HEK293 (cell line): ENCODE data around the gene COPRS.
A peak's percentile ranks its signal among the peaks of the same experiment; 100 is the strongest.

ENCODE experiments used
- CTCF ChIA-PET: fragments of 350-600 bp; formaldehyde crosslinking; extraction: SDS; loops from one replicate; lab custom pipeline; 2021; ENCODE audit warnings: antibody characterized with exemption; lab: Yijun Ruan, JAX
- POLR2A ChIA-PET: fragments of 300-600 bp; formaldehyde crosslinking; extraction: SDS; loops from one replicate; lab custom pipeline; 2020; ENCODE audit warnings: antibody characterized with exemption, inconsistent platforms; lab: Yijun Ruan, JAX
- H3K27ac ChIP-seq: fragments of 200-500 bp; sonication (Bioruptor generic); 2 replicates; pipeline ENCODE4 v1.5.1; 2014; ENCODE audit warnings: low read depth, low read length, control low read depth, inconsistent platforms; ENCODE audit errors: extremely low read depth
- H3K36me3 ChIP-seq, 2 experiments: fragments of 200-500 bp in 1 of 2; sonication (Bioruptor generic) in 1 of 2; 1 replicate in 1 of 2; 2 replicates in 1 of 2; pipeline ENCODE4 v1.5.1; 2014 to 2017; ENCODE audit warnings: inconsistent platforms in 2 of 2, low read length in 2 of 2; ENCODE audit not compliant: control insufficient read depth in 2 of 2, insufficient read depth in 1 of 2
- H3K4me1 ChIP-seq: fragments of 200-500 bp; sonication (Bioruptor generic); 2 replicates; pipeline ENCODE4 v1.5.1; 2014; ENCODE audit warnings: mild to moderate bottlenecking, low read length, inconsistent platforms; ENCODE audit not compliant: control insufficient read depth, insufficient read depth
- H3K4me3 ChIP-seq: 2 replicates; pipeline ENCODE4 v1.5.1; 2011; ENCODE audit warnings: low read depth, mild to moderate bottlenecking, control low read depth, low read length, moderate library complexity
- H3K9me3 ChIP-seq: fragments of 200-500 bp; sonication (Bioruptor generic); 2 replicates; pipeline ENCODE4 v1.5.1; 2014; ENCODE audit warnings: low read depth, low read length, inconsistent platforms; ENCODE audit not compliant: control insufficient read depth, insufficient read depth
- BCL11A ChIP-seq: fragments of 450-650 bp; formaldehyde crosslinking; IDR thresholded peaks from 2 replicates; pipeline ENCODE4 v1.5.1; 2016; ENCODE audit warnings: low read depth, missing biosample characterization, missing genetic modification characterization
- EGR2 ChIP-seq: fragments of 450-650 bp; formaldehyde crosslinking; IDR thresholded peaks from 2 replicates; pipeline ENCODE4 v1.5.1; 2016; ENCODE audit warnings: low read depth, missing biosample characterization, missing genetic modification characterization
- KLF9 ChIP-seq: fragments of 450-650 bp; formaldehyde crosslinking; IDR thresholded peaks from 2 replicates; pipeline ENCODE4 v1.5.1; 2016; ENCODE audit warnings: missing biosample characterization, missing genetic modification characterization, low read depth
- MEIS1 ChIP-seq: sonication (generic); formaldehyde crosslinking; IDR thresholded peaks from 2 replicates; pipeline ENCODE4 v1.8.1; 2022; ENCODE audit warnings: missing genetic modification reagents, mild to moderate bottlenecking, borderline replicate concordance
- RBAK ChIP-seq: fragments of 450-650 bp; formaldehyde crosslinking; IDR thresholded peaks from 2 replicates; pipeline ENCODE4 v1.5.1; 2016; ENCODE audit warnings: missing biosample characterization, missing genetic modification characterization
- SETDB1 ChIP-seq: IDR thresholded peaks from one replicate; pipeline ENCODE4 v1.6.1; 2017; ENCODE audit warnings: mild to moderate bottlenecking, low read length, moderate library complexity, mixed read lengths; ENCODE audit not compliant: insufficient read length
- SP2 ChIP-seq: fragments of 450-650 bp; formaldehyde crosslinking; IDR thresholded peaks from 2 replicates; pipeline ENCODE4 v1.5.1; 2016; ENCODE audit warnings: missing biosample characterization, missing genetic modification characterization
- TCF7L2 ChIP-seq: IDR thresholded peaks from 2 replicates; pipeline ENCODE4 v1.6.1; 2011; ENCODE audit warnings: low read depth, mild to moderate bottlenecking, inconsistent platforms, low read length, moderate library complexity, borderline replicate concordance
- ZBTB20 ChIP-seq: fragments of 450-650 bp; formaldehyde crosslinking; IDR thresholded peaks from 2 replicates; pipeline ENCODE4 v1.5.1; 2016; ENCODE audit warnings: missing biosample characterization, missing genetic modification characterization
- ZFHX2 ChIP-seq: fragments of 450-650 bp; formaldehyde crosslinking; conservative IDR thresholded peaks from 2 replicates; pipeline ENCODE4 v1.5.1; 2016; ENCODE audit warnings: missing biosample characterization, missing genetic modification characterization
- ZNF354C ChIP-seq: fragments of 450-650 bp; formaldehyde crosslinking; IDR thresholded peaks from 2 replicates; pipeline ENCODE4 v1.5.1; 2016; ENCODE audit warnings: missing biosample characterization, missing genetic modification characterization, low read depth, borderline replicate concordance
- ZNF394 ChIP-seq: fragments of 450-650 bp; formaldehyde crosslinking; IDR thresholded peaks from 2 replicates; pipeline ENCODE4 v1.5.1; 2016; ENCODE audit warnings: missing biosample characterization, missing genetic modification characterization, mild to moderate bottlenecking, moderate library complexity, borderline replicate concordance
- ZNF48 ChIP-seq: fragments of 450-650 bp; formaldehyde crosslinking; IDR thresholded peaks from 2 replicates; pipeline ENCODE4 v1.5.1; 2016; ENCODE audit warnings: missing biosample characterization, missing genetic modification characterization
- ZSCAN16 ChIP-seq: fragments of 450-650 bp; formaldehyde crosslinking; IDR thresholded peaks from 2 replicates; pipeline ENCODE4 v1.5.1; 2016; ENCODE audit warnings: missing biosample characterization, missing genetic modification characterization
- TF ChIP-seq, protein P1 (sequence below): fragments of 450-650 bp; formaldehyde crosslinking; IDR thresholded peaks from 2 replicates; pipeline ENCODE4 v1.5.1; 2016; ENCODE audit warnings: missing biosample characterization, missing genetic modification characterization
- TF ChIP-seq, protein P2 (sequence below): fragments of 450-650 bp; formaldehyde crosslinking; conservative IDR thresholded peaks from 2 replicates; pipeline ENCODE4 v1.5.1; 2016; ENCODE audit warnings: low read depth, missing biosample characterization, missing genetic modification characterization
- TF ChIP-seq, protein P3 (sequence below): fragments of 450-650 bp; formaldehyde crosslinking; IDR thresholded peaks from 2 replicates; pipeline ENCODE4 v1.5.1; 2016; ENCODE audit warnings: missing biosample characterization, missing genetic modification characterization
- TF ChIP-seq, protein P4 (sequence below): fragments of 450-650 bp; formaldehyde crosslinking; IDR thresholded peaks from 2 replicates; pipeline ENCODE4 v1.5.1; 2017; ENCODE audit warnings: missing biosample characterization, missing genetic modification characterization
- TF ChIP-seq, protein P5 (sequence below): fragments of 450-650 bp; formaldehyde crosslinking; IDR thresholded peaks from 2 replicates; pipeline ENCODE4 v1.5.1; 2017; ENCODE audit warnings: missing biosample characterization, missing genetic modification characterization

COPRS gene

DNA sequence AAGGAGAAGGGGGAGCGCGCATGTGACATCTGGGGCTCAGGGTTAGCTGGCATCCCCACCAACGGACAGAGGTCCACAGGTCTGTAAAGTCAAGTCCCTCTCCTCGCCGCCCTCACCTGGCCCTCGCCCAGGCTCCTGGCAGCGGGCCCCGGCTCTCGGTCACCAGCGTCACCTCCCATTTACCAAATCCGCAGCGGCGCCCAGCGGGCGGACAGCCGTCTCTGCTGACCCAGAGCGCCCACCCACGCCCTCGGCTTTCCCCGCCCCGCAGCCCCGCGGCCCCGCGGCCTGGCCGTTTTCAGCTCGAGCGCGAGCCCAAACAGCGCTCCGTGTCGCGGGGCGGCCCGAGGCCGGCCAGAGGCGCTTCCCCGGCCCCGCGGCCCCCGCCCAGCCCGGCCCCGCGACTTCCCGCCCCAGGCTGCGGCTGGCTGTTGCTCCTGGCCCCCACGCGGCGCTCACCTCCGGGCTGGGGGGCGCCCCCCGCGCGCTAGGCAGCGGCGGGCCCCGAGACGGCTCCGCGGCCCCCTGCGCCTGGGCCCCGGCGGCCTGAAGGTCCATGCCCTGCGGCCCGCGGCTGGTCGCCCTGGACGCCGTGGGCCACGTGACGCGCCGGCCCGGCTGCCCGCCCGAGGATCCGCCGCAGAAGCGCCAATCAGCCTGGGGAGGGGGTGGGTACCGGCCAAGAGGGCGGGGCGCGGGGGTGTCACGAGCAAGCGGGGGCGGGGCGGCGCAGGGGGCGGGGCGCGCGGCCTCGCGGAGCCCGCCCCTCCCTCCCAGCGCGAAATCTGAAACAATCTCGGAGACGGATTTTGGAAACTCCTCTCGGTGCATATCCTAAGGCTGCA lies at the start of gene COPRS (continued):
- TF ChIP-seq, protein P1, sequence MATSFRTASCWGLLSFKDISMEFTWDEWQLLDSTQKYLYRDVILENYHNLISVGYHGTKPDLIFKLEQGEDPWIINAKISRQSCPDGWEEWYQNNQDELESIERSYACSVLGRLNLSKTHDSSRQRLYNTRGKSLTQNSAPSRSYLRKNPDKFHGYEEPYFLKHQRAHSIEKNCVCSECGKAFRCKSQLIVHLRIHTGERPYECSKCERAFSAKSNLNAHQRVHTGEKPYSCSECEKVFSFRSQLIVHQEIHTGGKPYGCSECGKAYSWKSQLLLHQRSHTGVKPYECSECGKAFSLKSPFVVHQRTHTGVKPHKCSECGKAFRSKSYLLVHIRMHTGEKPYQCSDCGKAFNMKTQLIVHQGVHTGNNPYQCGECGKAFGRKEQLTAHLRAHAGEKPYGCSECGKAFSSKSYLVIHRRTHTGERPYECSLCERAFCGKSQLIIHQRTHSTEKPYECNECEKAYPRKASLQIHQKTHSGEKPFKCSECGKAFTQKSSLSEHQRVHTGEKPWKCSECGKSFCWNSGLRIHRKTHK (tag by site-specific recombination) = no peak
- TF ChIP-seq, protein P2, sequence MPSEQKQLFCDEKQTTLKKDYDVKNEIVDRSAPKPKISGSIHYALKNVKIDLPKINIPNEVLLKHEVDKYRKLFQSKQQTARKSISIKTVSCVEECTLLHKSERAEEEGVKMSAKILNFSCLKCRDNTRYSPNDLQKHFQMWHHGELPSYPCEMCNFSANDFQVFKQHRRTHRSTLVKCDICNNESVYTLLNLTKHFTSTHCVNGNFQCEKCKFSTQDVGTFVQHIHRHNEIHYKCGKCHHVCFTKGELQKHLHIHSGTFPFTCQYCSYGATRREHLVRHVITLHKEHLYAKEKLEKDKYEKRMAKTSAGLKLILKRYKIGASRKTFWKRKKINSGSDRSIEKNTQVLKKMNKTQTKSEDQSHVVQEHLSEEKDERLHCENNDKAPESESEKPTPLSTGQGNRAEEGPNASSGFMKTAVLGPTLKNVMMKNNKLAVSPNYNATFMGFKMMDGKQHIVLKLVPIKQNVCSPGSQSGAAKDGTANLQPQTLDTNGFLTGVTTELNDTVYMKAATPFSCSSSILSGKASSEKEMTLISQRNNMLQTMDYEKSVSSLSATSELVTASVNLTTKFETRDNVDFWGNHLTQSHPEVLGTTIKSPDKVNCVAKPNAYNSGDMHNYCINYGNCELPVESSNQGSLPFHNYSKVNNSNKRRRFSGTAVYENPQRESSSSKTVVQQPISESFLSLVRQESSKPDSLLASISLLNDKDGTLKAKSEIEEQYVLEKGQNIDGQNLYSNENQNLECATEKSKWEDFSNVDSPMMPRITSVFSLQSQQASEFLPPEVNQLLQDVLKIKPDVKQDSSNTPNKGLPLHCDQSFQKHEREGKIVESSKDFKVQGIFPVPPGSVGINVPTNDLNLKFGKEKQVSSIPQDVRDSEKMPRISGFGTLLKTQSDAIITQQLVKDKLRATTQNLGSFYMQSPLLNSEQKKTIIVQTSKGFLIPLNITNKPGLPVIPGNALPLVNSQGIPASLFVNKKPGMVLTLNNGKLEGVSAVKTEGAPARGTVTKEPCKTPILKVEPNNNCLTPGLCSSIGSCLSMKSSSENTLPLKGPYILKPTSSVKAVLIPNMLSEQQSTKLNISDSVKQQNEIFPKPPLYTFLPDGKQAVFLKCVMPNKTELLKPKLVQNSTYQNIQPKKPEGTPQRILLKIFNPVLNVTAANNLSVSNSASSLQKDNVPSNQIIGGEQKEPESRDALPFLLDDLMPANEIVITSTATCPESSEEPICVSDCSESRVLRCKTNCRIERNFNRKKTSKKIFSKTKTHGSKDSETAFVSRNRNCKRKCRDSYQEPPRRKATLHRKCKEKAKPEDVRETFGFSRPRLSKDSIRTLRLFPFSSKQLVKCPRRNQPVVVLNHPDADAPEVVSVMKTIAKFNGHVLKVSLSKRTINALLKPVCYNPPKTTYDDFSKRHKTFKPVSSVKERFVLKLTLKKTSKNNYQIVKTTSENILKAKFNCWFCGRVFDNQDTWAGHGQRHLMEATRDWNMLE (tag by site-specific recombination) = no peak
- TF ChIP-seq ZSCAN16 (tag by site-specific recombination) (no peak), KLF9 (peak; percentile 22; the same call in 1 of the 2 replicates), ZNF354C (tag by site-specific recombination) (no peak), ZNF394 (tag by site-specific recombination) (no peak), MEIS1 (CRISPR knock-in tag) (0 out of 2 replicates have a peak, but pooled peaks have one; percentile 18), ZBTB20 (tag by site-specific recombination) (no peak)
- TF ChIP-seq, protein P3, sequence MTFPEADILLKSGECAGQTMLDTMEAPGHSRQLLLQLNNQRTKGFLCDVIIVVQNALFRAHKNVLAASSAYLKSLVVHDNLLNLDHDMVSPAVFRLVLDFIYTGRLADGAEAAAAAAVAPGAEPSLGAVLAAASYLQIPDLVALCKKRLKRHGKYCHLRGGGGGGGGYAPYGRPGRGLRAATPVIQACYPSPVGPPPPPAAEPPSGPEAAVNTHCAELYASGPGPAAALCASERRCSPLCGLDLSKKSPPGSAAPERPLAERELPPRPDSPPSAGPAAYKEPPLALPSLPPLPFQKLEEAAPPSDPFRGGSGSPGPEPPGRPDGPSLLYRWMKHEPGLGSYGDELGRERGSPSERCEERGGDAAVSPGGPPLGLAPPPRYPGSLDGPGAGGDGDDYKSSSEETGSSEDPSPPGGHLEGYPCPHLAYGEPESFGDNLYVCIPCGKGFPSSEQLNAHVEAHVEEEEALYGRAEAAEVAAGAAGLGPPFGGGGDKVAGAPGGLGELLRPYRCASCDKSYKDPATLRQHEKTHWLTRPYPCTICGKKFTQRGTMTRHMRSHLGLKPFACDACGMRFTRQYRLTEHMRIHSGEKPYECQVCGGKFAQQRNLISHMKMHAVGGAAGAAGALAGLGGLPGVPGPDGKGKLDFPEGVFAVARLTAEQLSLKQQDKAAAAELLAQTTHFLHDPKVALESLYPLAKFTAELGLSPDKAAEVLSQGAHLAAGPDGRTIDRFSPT (tag by site-specific recombination) = peak; percentile 50; the same call in 1 of the 2 replicates
- TF ChIP-seq, all 188 proteins: peak for 14

DNA sequence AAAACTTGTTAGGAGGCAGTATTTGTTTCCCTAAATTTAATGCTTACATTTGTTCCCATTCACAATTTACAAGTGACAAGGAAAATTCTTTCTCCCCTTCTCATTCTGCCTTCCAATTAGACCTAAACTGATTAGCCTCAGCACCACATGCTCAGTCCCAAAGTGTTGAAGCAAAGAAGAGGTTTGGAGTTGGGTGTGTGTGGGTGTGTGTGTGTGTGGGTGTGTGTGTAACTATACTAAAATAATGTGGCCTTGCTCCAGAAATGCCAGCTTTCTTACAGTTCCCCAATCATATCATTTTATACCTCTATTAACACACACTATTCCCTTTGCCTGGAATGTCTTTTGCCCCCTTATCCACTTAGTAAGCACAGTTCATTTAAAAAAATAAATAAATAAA lies 49.3 kb upstream of the COPRS start:
- Histone ChIP-seq H3K9me3 (no peaks in the 10 kb centered on the region), H3K27ac (no peak overlapping the region), H3K4me3 (no peak overlapping the region), H3K36me3 (no peaks in the 10 kb centered on the region), H3K4me1 (peaks cover 9% of the 10 kb centered on the region)
- no peak for TF ChIP-seq ZNF48
- TF ChIP-seq SP2 (tag by site-specific recombination) = no peak
- peak; percentile 92 for TF ChIP-seq ZFHX2 (tag by site-specific recombination)
- TF ChIP-seq BCL11A (tag by site-specific recombination) = no peak
- TF ChIP-seq, protein P4, sequence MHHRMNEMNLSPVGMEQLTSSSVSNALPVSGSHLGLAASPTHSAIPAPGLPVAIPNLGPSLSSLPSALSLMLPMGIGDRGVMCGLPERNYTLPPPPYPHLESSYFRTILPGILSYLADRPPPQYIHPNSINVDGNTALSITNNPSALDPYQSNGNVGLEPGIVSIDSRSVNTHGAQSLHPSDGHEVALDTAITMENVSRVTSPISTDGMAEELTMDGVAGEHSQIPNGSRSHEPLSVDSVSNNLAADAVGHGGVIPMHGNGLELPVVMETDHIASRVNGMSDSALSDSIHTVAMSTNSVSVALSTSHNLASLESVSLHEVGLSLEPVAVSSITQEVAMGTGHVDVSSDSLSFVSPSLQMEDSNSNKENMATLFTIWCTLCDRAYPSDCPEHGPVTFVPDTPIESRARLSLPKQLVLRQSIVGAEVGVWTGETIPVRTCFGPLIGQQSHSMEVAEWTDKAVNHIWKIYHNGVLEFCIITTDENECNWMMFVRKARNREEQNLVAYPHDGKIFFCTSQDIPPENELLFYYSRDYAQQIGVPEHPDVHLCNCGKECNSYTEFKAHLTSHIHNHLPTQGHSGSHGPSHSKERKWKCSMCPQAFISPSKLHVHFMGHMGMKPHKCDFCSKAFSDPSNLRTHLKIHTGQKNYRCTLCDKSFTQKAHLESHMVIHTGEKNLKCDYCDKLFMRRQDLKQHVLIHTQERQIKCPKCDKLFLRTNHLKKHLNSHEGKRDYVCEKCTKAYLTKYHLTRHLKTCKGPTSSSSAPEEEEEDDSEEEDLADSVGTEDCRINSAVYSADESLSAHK = no peak
- no peak for TF ChIP-seq RBAK (tag by site-specific recombination)
- no peak for TF ChIP-seq TCF7L2
- TF ChIP-seq EGR2 (tag by site-specific recombination) = peak; percentile 90
- TF ChIP-seq, protein P5, sequence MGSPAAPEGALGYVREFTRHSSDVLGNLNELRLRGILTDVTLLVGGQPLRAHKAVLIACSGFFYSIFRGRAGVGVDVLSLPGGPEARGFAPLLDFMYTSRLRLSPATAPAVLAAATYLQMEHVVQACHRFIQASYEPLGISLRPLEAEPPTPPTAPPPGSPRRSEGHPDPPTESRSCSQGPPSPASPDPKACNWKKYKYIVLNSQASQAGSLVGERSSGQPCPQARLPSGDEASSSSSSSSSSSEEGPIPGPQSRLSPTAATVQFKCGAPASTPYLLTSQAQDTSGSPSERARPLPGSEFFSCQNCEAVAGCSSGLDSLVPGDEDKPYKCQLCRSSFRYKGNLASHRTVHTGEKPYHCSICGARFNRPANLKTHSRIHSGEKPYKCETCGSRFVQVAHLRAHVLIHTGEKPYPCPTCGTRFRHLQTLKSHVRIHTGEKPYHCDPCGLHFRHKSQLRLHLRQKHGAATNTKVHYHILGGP = no peak
- TF ChIP-seq SETDB1 = no peak
- no peak for TF ChIP-seq KLF9
- POLR2A ChIA-PET = no interaction called here
- CTCF ChIA-PET = interaction anchor here (1.0 kb wide), 1 partner anchor 579 kb away, joined by 4 read pairs; the partner anchor contains the start of gene CDK5R1
